Ectodermal cell (in vitro differentiated cells): ENCODE measurements around the gene GRM7.

ENCODE experiments used
- H3K27ac ChIP-seq: 2 replicates; pipeline ENCODE4 v1.7.0; 2013; ENCODE audit warnings: mild to moderate bottlenecking, low read depth, low read length; ENCODE audit not compliant: insufficient read depth, poor library complexity, severe bottlenecking
- H3K27me3 ChIP-seq: 2 replicates; pipeline ENCODE4 v1.7.0; 2013; ENCODE audit warnings: mild to moderate bottlenecking, low read length; ENCODE audit not compliant: insufficient read depth, control insufficient read depth, poor library complexity, severe bottlenecking
- H3K36me3 ChIP-seq: one replicate; pipeline ENCODE4 v1.7.0; 2013; ENCODE audit warnings: low read length; ENCODE audit not compliant: control insufficient read depth, insufficient read depth
- H3K4me1 ChIP-seq: one replicate; pipeline ENCODE4 v1.7.0; 2013; ENCODE audit warnings: low read length; ENCODE audit not compliant: control insufficient read depth, insufficient read depth
- H3K4me3 ChIP-seq: 2 replicates; pipeline ENCODE4 v1.7.0; 2013; ENCODE audit warnings: low read depth, low read length, control low read depth; ENCODE audit not compliant: insufficient read depth
- H3K9me3 ChIP-seq: 2 replicates; pipeline ENCODE4 v1.7.0; 2013; ENCODE audit warnings: mild to moderate bottlenecking, low read length, moderate library complexity; ENCODE audit not compliant: control insufficient read depth
- WGBS, 2 experiments: methylation state at CpG; one replicate each; pipeline ENCODE4 v1.1.7; 2013; ENCODE audit warnings: missing lambda C conversion rate in 2 of 2; 5-methylcytosine and 5-hydroxymethylcytosine counted together

The GRM7 gene

DNA sequence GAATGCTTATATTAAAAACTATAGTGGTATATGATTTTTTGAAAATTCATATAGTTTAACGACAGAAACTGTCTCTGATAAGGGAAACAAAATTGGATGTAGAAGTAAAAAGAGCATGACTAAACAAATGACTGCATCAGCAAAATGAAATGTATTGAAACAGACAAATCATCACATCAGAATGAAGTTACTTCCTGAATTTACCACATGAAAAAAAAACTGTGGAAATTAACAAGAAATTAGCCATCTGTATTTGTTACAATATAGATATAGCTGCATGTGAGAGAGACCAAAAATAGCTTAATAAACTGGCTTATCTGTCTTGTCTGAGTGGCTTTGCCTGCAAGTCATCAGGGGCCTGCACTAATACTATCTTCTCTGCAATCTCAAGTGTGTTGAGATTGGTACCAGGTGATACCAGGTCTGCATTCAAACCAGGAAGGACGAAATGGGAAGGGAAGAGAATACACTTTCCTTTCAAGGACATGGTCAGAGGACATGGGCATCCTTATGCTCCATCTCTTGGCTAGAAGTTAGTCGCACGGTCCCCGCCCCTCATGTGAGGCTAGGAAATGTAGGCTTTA lies 388.7 kb downstream of the GRM7 start:
- 96% methylated on average over 5 of the region's 5 CpGs for WGBS, 2 experiments
- H3K4me1 ChIP-seq, result no peaks in the 10 kb centered on the region
- no peaks in the 10 kb centered on the region for H3K27me3 ChIP-seq
- H3K27ac ChIP-seq, result no peak overlapping the region
- no peaks in the 10 kb centered on the region for H3K36me3 ChIP-seq
- no peaks in the 10 kb centered on the region for H3K9me3 ChIP-seq
- no peak overlapping the region for H3K4me3 ChIP-seq

DNA sequence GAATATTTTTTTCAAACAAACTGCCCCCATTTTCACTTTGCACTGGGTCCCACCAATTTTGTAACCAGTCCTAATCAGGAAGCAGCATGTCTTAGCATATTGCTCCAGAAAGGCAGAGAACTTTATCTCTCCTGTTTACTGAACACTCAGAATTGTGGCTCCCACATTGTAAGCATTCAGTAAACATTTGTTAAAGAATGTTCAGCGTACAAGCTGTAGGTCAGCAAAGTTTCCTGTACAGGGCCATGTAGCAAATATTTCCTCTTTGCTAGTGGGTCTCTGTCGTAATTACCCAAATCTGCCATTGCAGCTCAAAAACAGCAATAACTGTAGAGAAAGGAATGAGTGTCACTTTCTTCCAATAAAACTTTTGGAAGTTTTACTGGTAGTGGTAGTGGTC lies 393.3 kb downstream of the GRM7 start:
- no peaks in the 10 kb centered on the region for H3K4me1 ChIP-seq
- WGBS, 2 experiments, result 94 to 96% methylated on average over 2 of the region's 2 CpGs
- H3K27ac ChIP-seq, result no peak overlapping the region
- no peaks in the 10 kb centered on the region for H3K36me3 ChIP-seq
- H3K27me3 ChIP-seq, result no peaks in the 10 kb centered on the region
- H3K9me3 ChIP-seq, result no peaks in the 10 kb centered on the region
- H3K4me3 ChIP-seq, result no peak overlapping the region

DNA sequence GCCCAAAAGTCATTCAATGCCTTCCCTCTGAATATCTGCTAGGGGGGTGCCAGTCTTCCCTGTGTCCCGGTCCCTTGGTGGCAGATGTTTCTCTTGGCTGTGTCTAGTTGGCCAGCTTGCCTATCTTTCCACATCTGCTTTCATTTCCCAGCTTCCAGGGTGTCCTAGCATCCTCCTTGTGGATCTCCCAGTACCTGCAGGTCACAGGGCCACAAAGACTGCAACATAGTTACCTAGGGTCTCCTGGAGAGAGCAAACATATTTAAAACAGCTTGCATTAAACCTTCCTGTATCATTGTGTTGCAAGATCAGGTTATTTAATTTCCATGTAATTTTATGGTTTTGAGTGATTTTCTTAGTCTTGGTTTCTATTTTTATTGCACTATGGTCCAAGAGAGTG lies 400.1 kb downstream of the GRM7 start:
- Histone ChIP-seq H3K27ac (no peak overlapping the region), H3K36me3 (no peaks in the 10 kb centered on the region), H3K4me3 (no peak overlapping the region), H3K4me1 (no peaks in the 10 kb centered on the region), H3K9me3 (no peaks in the 10 kb centered on the region), H3K27me3 (no peaks in the 10 kb centered on the region)
- 96% methylated on average over 1 of the region's 1 CpG for WGBS, 2 experiments

DNA sequence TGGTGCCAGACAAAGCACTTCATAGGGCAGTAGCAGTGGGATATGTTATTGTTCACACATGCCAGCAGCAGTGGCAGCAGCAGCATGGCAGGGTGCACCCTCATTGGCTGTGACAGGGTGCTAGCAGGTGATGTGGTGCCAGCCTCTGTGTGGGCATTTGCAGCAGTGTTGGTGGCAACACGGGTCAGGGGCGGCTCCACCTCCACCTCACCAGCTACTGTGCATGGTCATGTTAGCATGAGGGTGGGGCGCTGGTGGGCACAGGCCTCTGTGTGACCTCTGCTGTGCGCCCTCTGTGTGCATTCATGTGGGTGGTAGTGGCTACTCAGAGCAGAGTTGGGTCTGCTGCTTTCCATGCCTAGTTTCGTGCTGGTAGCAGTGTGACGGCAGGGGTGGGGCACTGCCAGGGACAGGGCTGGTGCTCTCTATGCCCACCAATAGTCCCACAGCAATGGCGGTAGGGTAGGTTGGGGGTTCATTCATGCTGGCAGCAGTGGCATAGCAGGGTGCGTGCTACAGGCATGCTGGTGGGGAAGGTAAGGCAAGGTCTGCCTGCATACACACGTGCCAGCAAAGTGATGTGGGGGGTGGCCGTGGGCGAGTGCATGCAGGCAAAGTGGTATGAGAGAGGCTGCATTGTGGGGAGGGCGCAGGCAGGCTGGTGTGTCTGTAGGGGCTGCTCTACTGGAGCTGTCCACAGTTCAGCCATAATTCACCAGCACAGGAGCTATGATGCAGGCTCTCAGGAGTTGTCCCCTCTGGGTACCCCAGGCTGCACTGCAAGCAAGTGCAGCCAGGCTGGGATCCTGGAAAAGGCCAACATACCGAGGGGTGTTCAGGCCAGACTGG lies 402.7 kb downstream of the GRM7 start:
- H3K27me3 ChIP-seq, result no peaks in the 10 kb centered on the region
- no peaks in the 10 kb centered on the region for H3K4me1 ChIP-seq
- H3K27ac ChIP-seq, result no peak overlapping the region
- H3K9me3 ChIP-seq, result no peaks in the 10 kb centered on the region
- H3K4me3 ChIP-seq, result no peak overlapping the region
- WGBS, 2 experiments, result 94 to 95% methylated on average over 13 of the region's 13 CpGs
- no peaks in the 10 kb centered on the region for H3K36me3 ChIP-seq

DNA sequence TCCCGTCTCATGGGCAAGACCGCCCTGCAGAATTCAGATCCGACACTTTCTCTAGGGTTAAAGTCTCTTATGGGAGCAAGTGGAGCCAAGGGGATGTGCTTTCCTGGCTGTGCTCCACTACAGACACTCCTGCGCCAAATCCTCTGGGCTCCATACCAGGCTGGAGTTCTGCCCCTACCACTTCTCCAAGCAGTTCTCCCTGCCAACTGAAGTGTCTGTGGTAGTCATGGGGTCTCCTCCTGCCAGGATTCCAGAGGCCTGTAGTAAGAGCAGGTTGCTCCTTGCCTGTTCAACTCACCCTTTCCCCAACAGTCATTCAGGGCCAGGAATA lies 403.2 kb downstream of the GRM7 start:
- Histone ChIP-seq H3K27me3 (no peaks in the 10 kb centered on the region), H3K27ac (no peak overlapping the region), H3K4me1 (no peaks in the 10 kb centered on the region), H3K9me3 (no peaks in the 10 kb centered on the region), H3K4me3 (no peak overlapping the region), H3K36me3 (no peaks in the 10 kb centered on the region)
- 92 to 95% methylated on average over 4 of the region's 4 CpGs for WGBS, 2 experiments

DNA sequence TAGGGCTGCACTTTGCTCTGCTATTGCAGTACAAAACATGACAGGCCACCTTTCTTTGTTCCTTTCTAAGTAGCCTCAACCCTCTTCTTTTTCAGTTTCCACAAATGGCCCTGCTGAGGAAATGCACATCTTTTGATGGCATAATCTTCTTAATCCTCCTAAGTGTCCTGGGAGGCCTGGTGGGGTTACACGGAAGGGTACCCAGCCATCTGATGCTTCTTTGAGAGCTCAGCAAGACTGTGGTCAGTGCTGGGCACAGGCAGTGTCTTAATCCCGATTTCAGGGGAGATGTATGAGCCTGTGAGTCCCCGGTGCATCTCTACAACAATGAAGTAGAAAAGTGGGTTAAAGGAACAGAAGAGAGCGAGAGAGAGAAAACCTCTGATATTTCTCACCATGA lies 404.8 kb downstream of the GRM7 start:
- no peaks in the 10 kb centered on the region for H3K36me3 ChIP-seq
- no peaks in the 10 kb centered on the region for H3K4me1 ChIP-seq
- no peak overlapping the region for H3K27ac ChIP-seq
- 65 to 93% methylated on average over 3 to 4 of the region's 4 CpGs for WGBS, 2 experiments
- H3K4me3 ChIP-seq, result no peak overlapping the region
- H3K27me3 ChIP-seq, result no peaks in the 10 kb centered on the region
- no peaks in the 10 kb centered on the region for H3K9me3 ChIP-seq

DNA sequence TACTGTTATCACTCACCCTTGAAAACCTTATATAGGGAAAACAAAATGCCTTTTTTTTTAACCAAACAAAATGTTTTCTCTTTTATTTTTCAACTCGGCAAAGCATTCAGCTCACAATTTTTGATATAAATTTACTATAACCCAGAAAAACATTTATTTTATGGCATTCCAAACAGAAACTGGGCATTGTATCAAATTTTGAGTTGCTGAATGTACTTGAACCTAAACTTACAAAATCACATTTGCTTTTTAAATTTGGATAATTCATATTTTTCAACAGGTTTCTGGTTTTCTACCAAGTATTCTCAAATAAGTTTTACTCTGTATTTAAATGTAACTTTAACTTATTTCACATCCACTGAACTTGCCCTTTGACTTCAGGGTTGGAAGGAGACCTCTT lies 405.6 kb downstream of the GRM7 start:
- Histone ChIP-seq H3K27me3 (no peaks in the 10 kb centered on the region), H3K4me1 (no peaks in the 10 kb centered on the region), H3K9me3 (no peaks in the 10 kb centered on the region), H3K36me3 (no peaks in the 10 kb centered on the region), H3K27ac (no peak overlapping the region), H3K4me3 (no peak overlapping the region)
- WGBS, 2 experiments, result 69 to 90% methylated on average over 1 of the region's 1 CpG

DNA sequence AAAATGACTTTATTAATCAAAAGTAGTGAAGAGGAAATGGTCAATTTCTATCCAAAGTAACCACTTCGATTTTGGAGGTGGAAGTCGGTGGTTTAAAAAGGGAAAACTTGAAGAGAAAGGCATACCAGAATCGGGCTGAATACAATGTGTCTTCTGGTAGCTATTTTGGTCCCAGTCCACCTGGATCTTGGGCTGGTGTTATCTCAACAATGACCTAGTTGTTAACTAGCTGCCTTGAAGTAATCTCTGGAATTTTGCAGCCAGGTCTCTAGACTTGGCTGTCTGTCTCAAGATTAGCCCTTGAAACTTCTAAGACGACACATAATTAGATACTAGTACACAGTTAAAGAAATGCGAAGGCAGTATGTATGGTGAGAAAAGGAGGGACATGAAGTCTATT lies 409.8 kb downstream of the GRM7 start:
- 91 to 94% methylated on average over 5 of the region's 5 CpGs for WGBS, 2 experiments
- Histone ChIP-seq H3K4me1 (no peaks in the 10 kb centered on the region), H3K4me3 (no peak overlapping the region)

DNA sequence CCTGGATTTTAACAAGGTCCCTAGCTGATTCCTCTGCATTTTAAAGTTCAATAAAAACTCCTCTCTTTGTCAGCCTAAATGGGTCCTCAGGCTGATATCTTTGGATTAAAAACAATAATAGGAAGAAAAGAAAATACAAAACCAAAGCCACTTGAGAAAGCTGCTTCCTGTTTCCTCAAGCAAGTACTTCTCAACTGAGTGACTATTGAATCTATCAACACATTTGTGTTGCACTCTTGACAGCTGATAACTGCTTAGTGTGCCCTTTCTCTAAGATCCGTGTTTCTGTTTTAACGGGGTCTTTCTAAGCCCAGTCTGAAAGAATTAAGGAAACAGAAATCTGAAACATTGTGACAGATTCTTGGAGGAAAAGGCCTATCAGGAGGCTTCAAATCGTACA lies 410.7 kb downstream of the GRM7 start:
- no peaks in the 10 kb centered on the region for H3K27me3 ChIP-seq
- H3K4me3 ChIP-seq, result no peak overlapping the region
- no peak overlapping the region for H3K27ac ChIP-seq
- H3K4me1 ChIP-seq, result no peaks in the 10 kb centered on the region
- H3K36me3 ChIP-seq, result no peaks in the 10 kb centered on the region
- no peaks in the 10 kb centered on the region for H3K9me3 ChIP-seq
- 95% methylated on average over 3 of the region's 3 CpGs for WGBS, 2 experiments

More for the DNA sequence above, 409.8 kb downstream of the GRM7 start:
- H3K27ac ChIP-seq, result no peak overlapping the region
- H3K36me3 ChIP-seq, result no peaks in the 10 kb centered on the region
- no peaks in the 10 kb centered on the region for H3K27me3 ChIP-seq
- H3K9me3 ChIP-seq, result no peaks in the 10 kb centered on the region

DNA sequence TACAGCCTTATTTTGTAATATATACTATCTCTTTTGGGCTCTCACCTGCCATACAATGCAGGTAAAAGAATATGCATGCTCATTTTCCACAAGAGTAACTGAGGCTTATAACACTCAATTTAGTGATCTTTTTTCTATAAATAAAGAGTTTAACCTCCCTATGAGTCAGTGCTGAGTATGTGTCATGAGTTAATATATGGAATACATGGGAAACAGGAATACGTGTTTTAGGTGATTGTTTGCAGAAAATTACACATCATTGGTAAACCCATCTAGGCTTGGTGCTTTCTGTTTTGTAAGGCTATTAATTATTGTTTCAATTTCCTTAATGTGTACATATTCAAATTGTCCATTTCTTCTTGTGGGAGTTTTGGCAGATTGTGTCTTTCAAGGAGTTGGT lies 411.3 kb downstream of the GRM7 start:
- no peaks in the 10 kb centered on the region for H3K9me3 ChIP-seq
- H3K4me1 ChIP-seq, result no peaks in the 10 kb centered on the region
- no peak overlapping the region for H3K27ac ChIP-seq
- 100% methylated on average over 1 of the region's 1 CpG for WGBS, 2 experiments
- H3K4me3 ChIP-seq, result no peak overlapping the region
- no peaks in the 10 kb centered on the region for H3K36me3 ChIP-seq
- no peaks in the 10 kb centered on the region for H3K27me3 ChIP-seq
